GM19035 (cell line): Measurements from ENCODE around the gene SMIM35.

Experiments
- ATAC-seq: cut with Tn5 transposase; IDR thresholded peaks from one replicate; pipeline ENCODE4 v1.9.1; 2021; ENCODE audit not compliant: unreplicated experiment

The SMIM35 gene

DNA sequence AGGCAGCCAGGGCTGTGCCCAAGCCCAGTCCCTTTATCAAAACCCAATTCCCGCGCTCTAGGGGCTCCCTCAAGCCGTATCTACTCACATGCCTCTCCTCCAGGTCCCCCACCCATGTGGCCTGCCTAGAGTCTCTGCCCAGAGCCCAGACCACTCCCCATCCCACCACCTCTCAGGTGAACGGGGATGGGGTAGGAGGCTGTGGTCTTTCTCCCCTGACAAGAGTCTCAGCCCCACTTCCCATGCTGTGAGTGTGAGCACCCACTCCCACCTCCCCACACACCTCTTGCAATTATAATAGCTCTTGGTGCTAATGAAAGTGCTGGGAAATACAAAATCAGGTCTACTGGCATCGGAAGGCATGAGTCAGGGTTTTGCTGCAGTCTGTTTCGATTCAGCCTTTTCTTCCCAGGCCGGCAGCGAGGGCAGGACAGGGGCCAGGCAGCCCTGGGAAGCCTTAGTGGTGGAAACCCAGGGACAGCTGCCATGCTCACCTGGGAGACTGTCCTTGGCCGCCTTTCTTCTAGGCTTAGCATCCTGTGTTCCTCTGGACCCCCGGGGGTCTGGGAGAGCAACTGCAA is 26.6 kb downstream of the SMIM35 start:
- no peak for ATAC-seq

- ATAC-seq, result no peak
Measured at GRCh38 chr11:118059246-118059940, 27.4 kb downstream of the SMIM35 start.

- no peak for ATAC-seq
Measured at GRCh38 chr11:118058311-118059245, 28.2 kb downstream of the SMIM35 start.

DNA sequence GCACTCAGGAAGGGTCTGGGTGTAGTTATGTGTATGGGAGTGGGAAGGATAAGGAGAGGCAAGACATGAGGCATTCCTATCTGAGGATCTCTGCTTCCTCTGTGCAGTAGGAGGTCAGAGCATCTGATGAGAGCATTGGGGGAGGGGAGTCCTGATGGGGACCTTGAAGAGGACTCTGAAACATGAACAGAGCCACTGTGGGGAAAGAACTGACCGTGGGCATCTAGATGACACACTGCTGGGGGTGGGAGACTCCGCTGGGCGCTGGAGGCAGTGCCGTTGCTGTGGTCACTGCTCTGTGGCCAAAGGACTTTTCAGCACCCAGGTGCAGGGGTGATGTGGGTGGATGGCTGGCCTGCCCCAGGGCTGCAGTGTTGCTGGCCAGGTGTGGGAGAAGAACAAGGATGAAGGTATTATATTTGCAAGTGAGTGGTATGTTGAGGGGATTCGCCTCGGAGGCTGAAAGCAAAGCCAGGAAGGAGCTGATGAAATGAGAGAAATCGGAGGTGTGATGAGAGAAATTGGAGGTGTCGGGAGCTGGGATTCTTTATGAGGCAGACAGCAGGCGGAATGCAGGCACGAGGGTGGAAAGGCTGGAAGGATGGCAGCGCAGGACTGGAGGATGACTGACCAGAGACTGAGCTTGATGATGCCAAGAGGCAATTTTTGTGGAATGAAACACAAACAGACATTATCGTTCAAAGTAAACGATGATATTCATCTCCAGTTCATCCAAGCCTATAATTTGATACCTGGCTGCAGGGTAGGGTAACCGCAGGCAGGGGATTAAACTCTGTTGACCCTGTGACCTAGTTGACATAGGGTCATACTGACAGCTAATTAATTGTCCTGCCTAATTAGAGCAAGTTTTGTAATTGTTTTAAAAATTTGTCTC is 29.3 kb downstream of the SMIM35 start:
- no peak for ATAC-seq

DNA sequence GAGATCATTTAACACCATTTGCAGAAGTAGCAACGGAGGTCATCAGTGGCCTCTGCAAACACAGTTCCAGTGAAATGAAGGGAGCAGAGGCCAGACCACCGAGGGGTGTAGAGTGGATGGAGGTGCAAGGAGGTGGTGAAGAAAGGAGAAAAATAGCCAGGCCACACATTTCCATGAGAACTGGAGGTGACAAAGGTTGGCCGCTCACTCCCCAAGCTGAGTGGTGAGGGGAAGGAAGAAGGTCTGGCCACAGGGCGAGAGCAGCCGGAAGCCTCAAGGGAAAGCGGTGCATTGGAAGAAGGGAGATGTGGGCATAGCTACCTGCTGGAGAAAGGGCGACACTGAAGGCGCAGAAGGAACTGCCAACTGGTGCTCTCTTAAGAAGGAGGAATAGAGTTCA is 30.0 kb downstream of the SMIM35 start:
- ATAC-seq, result no peak

DNA sequence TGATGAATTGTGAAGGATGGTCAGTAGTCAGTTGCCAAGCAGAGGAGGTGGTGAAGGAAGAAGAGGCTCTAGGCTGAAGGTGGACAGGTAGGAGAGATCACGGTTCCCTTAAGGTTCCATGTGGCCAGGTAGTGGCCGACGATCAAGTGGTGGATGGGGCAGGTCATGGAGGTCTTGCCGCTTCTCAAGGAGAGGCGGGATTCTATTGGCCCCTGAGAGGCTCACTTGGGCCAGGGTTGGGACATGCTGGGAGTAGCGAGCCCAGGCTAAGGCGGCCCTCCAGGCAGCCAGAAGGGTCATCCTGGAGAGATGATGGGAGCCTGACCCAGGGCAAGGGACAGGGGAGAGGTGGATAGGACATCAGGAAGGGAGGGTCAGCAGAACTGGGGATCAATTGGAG is 30.8 kb downstream of the SMIM35 start:
- no peak for ATAC-seq

- no peak for ATAC-seq
Measured at GRCh38 chr11:118054712-118055640, 31.8 kb downstream of the SMIM35 start.

DNA sequence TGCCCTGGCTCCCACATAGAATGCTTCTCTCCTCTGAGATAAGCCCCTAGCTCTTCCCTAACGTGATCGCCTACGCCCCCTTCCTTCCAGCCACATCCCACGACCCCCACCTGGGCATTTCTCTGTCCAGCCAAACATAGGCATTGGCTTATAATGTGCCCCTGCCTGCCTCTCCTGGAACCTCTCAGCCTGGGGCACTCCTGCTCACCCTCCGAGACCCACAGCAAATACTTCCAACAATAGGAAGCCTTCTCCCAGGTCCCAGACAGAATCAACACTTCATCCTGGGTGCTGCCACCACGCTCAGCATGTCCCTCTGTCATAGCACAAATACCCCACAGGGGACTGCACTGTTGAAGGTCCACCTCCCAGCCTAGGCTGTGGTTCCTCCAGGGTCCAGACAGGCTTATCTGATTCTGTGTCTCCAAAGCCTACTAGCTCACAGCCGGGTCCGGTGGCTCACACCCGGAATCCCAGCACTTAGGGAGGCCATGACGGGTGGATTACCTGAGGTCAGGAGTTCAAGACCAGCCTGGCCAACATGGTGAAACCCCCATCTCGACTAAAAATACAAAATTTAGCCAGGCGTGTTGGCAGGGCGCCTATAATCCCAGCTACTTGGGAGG is 34.1 kb downstream of the SMIM35 start:
- ATAC-seq, result no peak

- ATAC-seq, result no peak
Measured at GRCh38 chr11:118051611-118052461, 34.9 kb downstream of the SMIM35 start.

DNA sequence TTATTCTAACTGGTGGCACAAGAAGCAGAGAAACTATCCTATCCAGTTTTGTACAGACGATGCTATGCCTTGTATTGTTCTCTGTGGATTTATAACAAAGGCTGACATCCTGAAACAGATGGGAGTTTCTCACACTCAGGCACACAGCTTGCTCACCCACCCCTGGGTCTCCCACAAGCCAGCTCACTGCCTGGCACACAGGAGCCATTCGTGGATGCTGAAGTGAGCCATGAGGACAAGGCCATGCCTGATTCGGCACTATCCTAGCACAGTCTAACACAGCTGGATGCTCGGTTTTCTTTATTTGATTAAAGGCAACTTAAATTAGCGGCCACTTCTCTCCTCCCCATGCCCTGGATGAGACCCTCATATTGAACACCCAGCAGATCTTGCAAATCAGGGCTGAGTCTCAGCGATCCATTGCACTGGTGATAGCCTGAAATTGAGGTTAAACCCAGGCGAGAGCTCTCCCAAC is 35.6 kb downstream of the SMIM35 start:
- ATAC-seq, result no peak

DNA sequence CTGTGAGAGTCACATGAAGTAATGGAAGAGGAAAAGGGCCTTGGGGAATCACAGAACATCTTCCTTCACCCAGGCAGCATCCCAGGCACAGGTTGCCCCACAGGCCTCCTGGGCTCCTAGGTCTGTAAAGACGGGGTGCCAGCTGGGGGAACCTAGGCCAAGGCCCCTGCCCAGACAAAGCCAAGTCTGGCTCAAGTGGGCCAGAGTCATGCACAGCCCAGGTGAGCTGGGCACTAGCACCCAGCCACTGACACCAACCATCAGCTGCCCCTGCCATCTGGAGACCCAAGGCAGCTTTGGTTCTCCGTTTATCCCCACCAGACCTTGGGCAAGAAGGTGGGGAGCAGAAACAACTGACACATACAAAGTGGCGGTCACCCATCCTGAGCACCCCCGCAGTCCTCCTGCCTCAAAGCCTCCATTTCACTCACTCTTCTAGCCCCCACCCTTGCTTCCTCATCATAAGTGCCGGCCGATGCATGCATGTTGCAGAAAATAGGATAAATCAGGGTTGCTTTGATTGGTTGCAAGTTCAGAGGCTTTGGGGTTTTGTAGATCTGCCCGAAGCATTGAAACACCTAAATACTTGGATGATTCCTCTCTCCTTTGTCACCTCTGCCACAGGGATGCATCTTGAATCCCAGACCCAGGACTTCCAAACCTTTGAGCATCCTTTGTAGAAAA is 36.4 kb downstream of the SMIM35 start:
- ATAC-seq, result no peak

GRCh38 chr11:118049771-118050170 is 37.0 kb downstream of the SMIM35 start:
- no peak for ATAC-seq

- ATAC-seq, result no peak
Measured at GRCh38 chr11:118048472-118049370, 38.0 kb downstream of the SMIM35 start.

DNA sequence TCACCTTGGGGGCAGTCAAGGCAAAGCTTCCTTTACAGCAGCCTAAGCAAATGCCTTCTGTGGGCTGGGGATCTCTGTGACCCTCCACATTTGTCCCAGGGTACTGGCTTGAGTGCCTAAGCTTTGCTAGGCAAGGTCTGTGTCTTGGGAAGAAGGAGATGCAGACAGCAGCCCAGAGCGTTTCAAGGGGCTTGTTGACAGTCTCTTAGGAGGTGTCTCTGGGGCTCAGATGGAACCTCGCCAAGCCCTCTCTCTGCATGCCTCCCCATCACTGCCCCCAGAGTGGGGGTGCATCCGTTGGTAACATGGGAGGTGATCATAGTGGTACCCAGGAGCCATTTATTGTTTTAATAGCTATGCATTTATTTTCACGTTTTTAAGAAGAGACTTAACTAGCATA is 39.0 kb downstream of the SMIM35 start:
- no peak for ATAC-seq

- no peak for ATAC-seq
Measured at GRCh38 chr11:118046964-118047700, 39.6 kb downstream of the SMIM35 start.
